Endothelial cell of umbilical vein (primary cell): ENCODE measurements around the gene SETX.

Source experiments
- CTCF ChIP-seq, 2 donors: IDR thresholded peaks; 1 replicate in 1 of 2; 2 replicates in 1 of 2; pipeline ENCODE4 v1.5.1; 2011; ENCODE audit warnings: low read length in 2 of 2, mild to moderate bottlenecking in 2 of 2, moderate library complexity in 2 of 2, control low read depth in 1 of 2, inconsistent platforms in 1 of 2, low read depth in 1 of 2; ENCODE audit not compliant: insufficient read depth in 1 of 2; ENCODE audit errors: extremely low read depth in 1 of 2
- EZH2 ChIP-seq: IDR thresholded peaks from 2 replicates; pipeline ENCODE4 v1.6.1; 2012; ENCODE audit warnings: borderline replicate concordance, low read depth, mild to moderate bottlenecking, moderate library complexity, low read length, inconsistent platforms; ENCODE audit not compliant: severe bottlenecking
- FOS ChIP-seq: IDR thresholded peaks from 2 replicates; pipeline ENCODE4 v1.6.1; 2011; ENCODE audit warnings: mild to moderate bottlenecking, low read length, moderate library complexity, borderline replicate concordance; ENCODE audit not compliant: insufficient read depth
- GATA2 ChIP-seq: IDR thresholded peaks from 2 replicates; pipeline ENCODE4 v1.7.0; 2011; ENCODE audit warnings: low read depth, mild to moderate bottlenecking, moderate library complexity, mixed read lengths, low read length; ENCODE audit not compliant: insufficient read length, insufficient read depth
- JUN ChIP-seq: IDR thresholded peaks from 2 replicates; pipeline ENCODE4 v1.6.1; 2011; ENCODE audit warnings: borderline replicate concordance, low read depth; ENCODE audit not compliant: insufficient read length, insufficient read depth
- MAX ChIP-seq: IDR thresholded peaks from 2 replicates; pipeline ENCODE4 v1.6.1; 2011; ENCODE audit not compliant: insufficient read depth, insufficient read length
- MYC ChIP-seq: IDR thresholded peaks from one replicate; pipeline ENCODE4 v1.6.1; 2011; ENCODE audit warnings: mild to moderate bottlenecking, low read depth, low read length
- POLR2A ChIP-seq: IDR thresholded peaks from 2 replicates; pipeline ENCODE4 v1.6.1; 2012; ENCODE audit warnings: low read depth, mild to moderate bottlenecking, control low read depth, low read length
- POLR2AphosphoS5 ChIP-seq: IDR thresholded peaks from 2 replicates; pipeline ENCODE4 v1.6.1; 2012; ENCODE audit warnings: low read depth, mild to moderate bottlenecking, control low read depth, low read length, moderate library complexity; ENCODE audit not compliant: insufficient read depth

DNA sequence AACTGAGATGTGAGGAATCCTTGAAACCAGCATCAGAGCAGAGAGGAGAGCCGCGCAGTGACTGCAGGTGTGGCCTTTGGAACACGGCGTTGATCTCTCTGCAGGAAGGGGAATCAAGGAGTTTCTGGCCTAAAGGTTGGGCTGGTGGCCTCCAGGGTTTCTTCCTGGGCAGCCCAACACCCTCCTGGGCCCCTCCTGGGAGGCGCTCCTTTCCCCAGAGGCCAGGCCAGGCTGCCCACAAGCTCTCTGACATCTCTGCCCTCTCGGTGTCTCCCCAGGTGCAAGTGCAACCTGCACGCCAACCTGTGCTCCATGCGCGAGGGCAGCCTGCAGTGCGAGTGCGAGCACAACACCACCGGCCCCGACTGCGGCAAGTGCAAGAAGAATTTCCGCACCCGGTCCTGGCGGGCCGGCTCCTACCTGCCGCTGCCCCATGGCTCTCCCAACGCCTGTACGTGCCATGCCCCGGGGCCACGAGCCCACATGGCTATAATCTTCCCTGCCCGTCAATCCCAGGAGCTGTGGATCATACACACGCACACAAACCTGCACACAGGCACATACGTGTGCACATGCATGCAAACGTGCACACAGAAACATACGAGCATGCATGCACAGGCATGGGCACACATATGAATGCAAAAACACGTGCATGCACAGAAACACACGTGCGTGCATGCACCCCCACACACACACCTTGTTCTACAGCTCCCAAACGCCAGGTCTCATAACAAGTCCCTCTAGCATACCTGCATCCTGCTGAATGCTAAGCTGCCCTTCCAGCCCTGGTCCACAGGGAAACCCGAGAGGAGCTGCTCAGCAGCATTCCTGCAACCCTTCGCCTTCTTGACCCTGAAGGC is 128.0 kb downstream of the SETX start:
- TF ChIP-seq POLR2A (no peak), EZH2 (no peak), POLR2AphosphoS5 (no peak), CTCF (IDR thresholded peaks at IDR 0.05; ENCODE audit: extremely low read depth in 1 of 2, insufficient read depth in 1 of 2, low read depth in 1 of 2, low read length in 2 of 2) (no peak), FOS (no peak), MAX (no peak), MYC (no peak), GATA2 (no peak), JUN (no peak)
